HFFc6 (cell line): Measurements from ENCODE around the gene KCNMA1. TPM values are rescaled to one million over a fixed set of nuclear protein-coding genes. Genes with fewer than 3 reads are reported as not detected.

Experiments
- DNase-seq: peaks from one replicate; pipeline ENCODE4 v3.0.0-alpha.2; 2018
- H3K27ac Mint-ChIP-seq: 2 replicates; pipeline ENCODE4 v1.8.0; 2020; ENCODE audit warnings: mild to moderate bottlenecking, mixed read lengths
- H3K27me3 Mint-ChIP-seq: 2 replicates; pipeline ENCODE4 v1.8.0; 2021; ENCODE audit warnings: mild to moderate bottlenecking, moderate library complexity, mixed read lengths; ENCODE audit not compliant: insufficient read depth
- H3K36me3 Mint-ChIP-seq: 2 replicates; pipeline ENCODE4 v1.8.0; 2021; ENCODE audit warnings: low read depth, mixed read lengths
- H3K4me1 Mint-ChIP-seq: 2 replicates; pipeline ENCODE4 v1.8.0; 2020; ENCODE audit warnings: low read depth, mixed read lengths
- H3K4me3 Mint-ChIP-seq: 2 replicates; pipeline ENCODE4 v1.8.0; 2020; ENCODE audit warnings: mild to moderate bottlenecking, moderate library complexity, mixed read lengths
- H3K9me3 Mint-ChIP-seq: 2 replicates; pipeline ENCODE4 v1.8.0; 2020; ENCODE audit warnings: mild to moderate bottlenecking, mixed read lengths
- total RNA-seq, 6 experiments: library from RNA; stranded (reverse); fragmentation: NEBNext Ultra II Directional; extraction: Animal tissue kit (Norgen Biotek cat#: 25700); gene quantifications; 2 replicates in 1 of 6; 3 replicates in 5 of 6; pipeline ENCODE4 v1.2.3, GENCODE V29; 2021
- TF ChIP-seq, protein P1 (sequence below): fragments of 200-600 bp; sonication (generic); IDR thresholded peaks from 2 replicates; pipeline ENCODE4 v1.5.0; 2021; ENCODE audit warnings: antibody characterized with exemption, mild to moderate bottlenecking

Gene KCNMA1
- total RNA-seq, 6 experiments from 2014 or later: 87.1 to 191 (median 93.5) TPM

DNA sequence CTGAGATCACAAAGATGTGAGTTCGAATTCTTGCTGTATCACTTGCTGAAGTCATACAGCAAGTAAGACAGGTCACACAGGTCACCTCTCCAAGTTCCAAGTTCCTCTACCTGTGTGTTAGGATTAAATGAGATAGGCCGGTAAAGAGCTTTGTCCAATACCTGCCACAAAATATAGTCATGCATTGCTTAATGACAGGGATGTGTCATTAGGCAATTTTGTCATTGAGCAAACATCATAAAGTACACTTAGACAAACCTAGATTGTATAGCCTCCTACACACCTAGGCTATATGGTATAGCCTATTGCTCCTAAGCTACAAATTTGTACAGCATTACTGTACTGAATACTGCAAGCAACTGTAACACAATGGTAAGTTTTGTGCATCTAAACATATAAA, 469.4 kb downstream of the KCNMA1 start:
- Mint-ChIP-seq H3K4me1 (peaks cover 17% of the 10 kb centered on the region), H3K9me3 (no peaks in the 10 kb centered on the region), H3K4me3 (no peak overlapping the region), H3K36me3 (peaks cover 5% of the 10 kb centered on the region; the same call in 1 of the 2 replicates), H3K27ac (no peak overlapping the region), H3K27me3 (no peaks in the 10 kb centered on the region; the same call in 1 of the 2 replicates)
- DNase-seq: no peak
- TF ChIP-seq, protein P1, sequence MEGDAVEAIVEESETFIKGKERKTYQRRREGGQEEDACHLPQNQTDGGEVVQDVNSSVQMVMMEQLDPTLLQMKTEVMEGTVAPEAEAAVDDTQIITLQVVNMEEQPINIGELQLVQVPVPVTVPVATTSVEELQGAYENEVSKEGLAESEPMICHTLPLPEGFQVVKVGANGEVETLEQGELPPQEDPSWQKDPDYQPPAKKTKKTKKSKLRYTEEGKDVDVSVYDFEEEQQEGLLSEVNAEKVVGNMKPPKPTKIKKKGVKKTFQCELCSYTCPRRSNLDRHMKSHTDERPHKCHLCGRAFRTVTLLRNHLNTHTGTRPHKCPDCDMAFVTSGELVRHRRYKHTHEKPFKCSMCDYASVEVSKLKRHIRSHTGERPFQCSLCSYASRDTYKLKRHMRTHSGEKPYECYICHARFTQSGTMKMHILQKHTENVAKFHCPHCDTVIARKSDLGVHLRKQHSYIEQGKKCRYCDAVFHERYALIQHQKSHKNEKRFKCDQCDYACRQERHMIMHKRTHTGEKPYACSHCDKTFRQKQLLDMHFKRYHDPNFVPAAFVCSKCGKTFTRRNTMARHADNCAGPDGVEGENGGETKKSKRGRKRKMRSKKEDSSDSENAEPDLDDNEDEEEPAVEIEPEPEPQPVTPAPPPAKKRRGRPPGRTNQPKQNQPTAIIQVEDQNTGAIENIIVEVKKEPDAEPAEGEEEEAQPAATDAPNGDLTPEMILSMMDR: no peak

DNA sequence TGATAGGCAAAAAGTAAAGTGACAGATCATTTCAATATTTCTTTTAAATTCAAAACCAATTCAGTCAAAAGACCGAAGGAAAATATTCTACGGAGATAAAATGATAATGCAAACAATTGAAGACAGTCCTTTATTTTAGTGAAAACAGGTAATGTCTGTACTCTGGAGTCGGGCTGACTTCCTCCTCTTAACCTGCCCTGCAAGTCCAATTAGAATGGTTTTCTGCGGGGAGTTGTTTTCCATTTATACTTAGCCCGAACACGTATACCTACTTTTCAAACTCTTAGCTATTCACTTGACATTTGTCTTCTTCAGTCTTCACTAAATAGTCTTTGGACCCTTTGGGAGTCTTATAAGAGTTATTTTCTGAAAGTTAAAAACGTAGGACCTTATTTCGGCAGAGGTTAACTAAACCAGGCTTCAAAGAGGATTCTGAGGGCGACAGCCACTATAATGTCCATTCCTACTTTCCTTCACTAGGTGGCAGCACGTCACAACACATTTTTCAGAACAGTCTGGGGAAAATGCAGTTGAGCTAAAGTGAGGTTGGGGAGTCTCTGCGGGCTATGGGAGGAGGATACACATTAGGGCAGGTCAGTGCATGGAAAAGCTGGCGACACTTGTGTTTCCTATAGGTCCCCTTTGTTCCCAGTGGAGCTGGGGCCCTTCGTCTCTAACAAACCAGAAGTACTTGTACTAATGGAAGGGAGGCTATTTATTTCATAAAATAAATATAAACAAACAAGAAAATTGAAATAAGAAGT, 472.0 kb downstream of the KCNMA1 start:
- Mint-ChIP-seq H3K27ac (no peak overlapping the region; the same call in 1 of the 2 replicates), H3K4me1 (peaks cover 7% of the 10 kb centered on the region), H3K9me3 (no peaks in the 10 kb centered on the region), H3K4me3 (peak overlapping the region; percentile 58), H3K36me3 (peaks cover 5% of the 10 kb centered on the region; the same call in 1 of the 2 replicates), H3K27me3 (no peaks in the 10 kb centered on the region; the same call in 1 of the 2 replicates)
- TF ChIP-seq, protein P1: peak; percentile 91
- DNase-seq: peak; percentile 73

DNA sequence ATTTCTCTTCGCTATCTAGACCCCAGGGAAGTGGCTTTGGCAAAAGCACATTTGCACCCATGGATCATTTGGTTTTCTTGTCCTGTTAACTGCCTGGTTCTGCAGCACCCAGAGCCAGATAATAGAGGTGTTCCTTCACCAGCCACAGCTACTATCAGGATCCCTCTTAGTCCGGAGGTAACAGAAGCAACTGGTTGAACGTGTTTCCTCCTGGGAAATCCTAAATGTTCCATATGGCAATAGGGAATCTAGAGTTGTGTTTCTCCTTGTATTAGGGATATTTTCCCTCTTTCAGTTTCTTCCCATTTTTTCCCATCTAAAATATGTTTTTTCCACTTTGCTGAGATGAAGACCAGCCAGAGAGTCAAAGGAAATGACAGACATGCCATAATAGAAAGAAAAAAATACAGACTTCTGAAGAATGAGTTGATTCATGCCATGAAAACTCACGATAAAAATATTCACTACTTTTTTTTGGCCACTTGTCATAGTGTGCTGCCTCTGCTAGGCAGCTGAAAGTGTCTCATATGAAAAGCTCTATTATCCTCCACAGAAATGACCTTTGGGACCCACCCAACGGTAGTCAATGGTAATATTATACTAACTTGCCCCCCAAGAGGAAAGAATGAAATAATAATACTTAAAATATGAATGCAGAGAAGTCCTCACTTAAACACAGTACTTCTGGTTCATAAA, 472.8 kb downstream of the KCNMA1 start:
- Mint-ChIP-seq H3K9me3 (no peaks in the 10 kb centered on the region), H3K27me3 (peaks cover 4% of the 10 kb centered on the region; the same call in 1 of the 2 replicates), H3K4me3 (peak overlapping the region; percentile 58), H3K27ac (no peak overlapping the region; the same call in 1 of the 2 replicates), H3K36me3 (peaks cover 5% of the 10 kb centered on the region; the same call in 1 of the 2 replicates), H3K4me1 (peaks cover 7% of the 10 kb centered on the region)
- TF ChIP-seq, protein P1: no peak
- DNase-seq: peak; percentile 65

DNA sequence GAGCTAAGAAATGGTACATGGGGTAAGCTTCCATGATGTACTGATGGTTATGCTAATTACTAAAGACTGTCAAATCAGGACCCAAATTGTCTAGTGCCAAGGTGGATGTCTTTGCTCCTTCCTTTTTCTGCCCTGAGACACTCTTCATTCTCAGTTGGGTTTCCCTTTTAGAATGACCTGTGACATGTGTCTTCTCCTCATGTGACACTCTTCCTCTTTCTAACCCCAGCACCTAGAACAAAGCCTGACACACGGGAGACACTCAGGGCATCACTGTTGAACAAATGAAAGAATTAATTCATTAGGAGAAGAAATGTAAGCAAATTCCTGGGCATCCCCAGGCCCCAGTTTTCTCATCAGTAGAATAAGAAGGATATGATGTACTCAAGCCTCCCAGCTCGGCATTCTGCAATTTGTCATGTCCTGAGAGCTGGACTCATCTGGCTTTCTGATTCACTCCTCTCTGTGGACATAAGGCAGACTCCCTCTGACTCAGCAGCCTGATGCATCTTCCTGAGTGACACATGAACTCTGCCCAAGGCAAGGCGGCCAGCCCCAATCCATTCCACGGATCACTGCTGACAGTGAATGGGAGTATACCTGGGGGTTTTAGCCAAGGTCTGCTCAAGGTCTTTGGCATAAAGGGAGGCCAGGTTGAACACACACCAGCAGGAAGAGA, 473.8 kb downstream of the KCNMA1 start:
- Mint-ChIP-seq H3K4me1 (peaks cover 2% of the 10 kb centered on the region), H3K4me3 (peak overlapping the region; percentile 58), H3K27ac (no peak overlapping the region; the same call in 1 of the 2 replicates), H3K27me3 (peaks cover 4% of the 10 kb centered on the region; the same call in 1 of the 2 replicates), H3K9me3 (no peaks in the 10 kb centered on the region), H3K36me3 (peaks cover 4% of the 10 kb centered on the region; the same call in 1 of the 2 replicates)
- peak; percentile 98 for DNase-seq
- TF ChIP-seq, protein P1: no peak

DNA sequence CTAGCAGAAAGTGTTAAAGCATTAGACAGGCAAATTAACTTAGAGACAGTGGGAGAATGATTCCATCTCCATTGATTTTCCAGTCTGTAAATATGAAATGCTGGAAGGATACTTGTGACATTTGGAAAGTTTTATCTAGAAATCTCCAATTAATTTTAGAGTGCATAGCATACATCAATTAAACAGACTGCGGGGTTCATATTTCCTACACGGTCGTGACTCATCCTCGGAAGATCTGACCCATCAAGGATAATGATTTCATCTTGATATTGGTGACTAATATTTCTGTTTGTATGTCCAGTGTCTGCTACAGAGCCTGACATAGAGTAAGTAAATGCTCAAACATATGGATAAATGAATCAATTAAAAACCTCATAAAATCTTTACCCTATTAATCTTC, 474.9 kb downstream of the KCNMA1 start:
- TF ChIP-seq, protein P1: no peak
- Mint-ChIP-seq H3K9me3 (no peaks in the 10 kb centered on the region), H3K4me1 (peaks cover 5% of the 10 kb centered on the region), H3K36me3 (0 out of 2 replicates have a peak, but pooled peaks cover 4% of the 10 kb centered on the region), H3K27me3 (peaks cover 4% of the 10 kb centered on the region; the same call in 1 of the 2 replicates), H3K4me3 (no peak overlapping the region; the same call in 1 of the 2 replicates), H3K27ac (no peak overlapping the region; the same call in 1 of the 2 replicates)
- DNase-seq: peak; percentile 76
